NOMO-1 (cell line): ENCODE results near the gene LRFN2.

ENCODE experiments used
- DNase-seq, 2 experiments: peaks; one replicate each; lab custom pipeline; 2025; ENCODE audit not compliant: unreplicated experiment in 2 of 2; lab: John Stamatoyannopoulos, UW

LRFN2 gene

DNA sequence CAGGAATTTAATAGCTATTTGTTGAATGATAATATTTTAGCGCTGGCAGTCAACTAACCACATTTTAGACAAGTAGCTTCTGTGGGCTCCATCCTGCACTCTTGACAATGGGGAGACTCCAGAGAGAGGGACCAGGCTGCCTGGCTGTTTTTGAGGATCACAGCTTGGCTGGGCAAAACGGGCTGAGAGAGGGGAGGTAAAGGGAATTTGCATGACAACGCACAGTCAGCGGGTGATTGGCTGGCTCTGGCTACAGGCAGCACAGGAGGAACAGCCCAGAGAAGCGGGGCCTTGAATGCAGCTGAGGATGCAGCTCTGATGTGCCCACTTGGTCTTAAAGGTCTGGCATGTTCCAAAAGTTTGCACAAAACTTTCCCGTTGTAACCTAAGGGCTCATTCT, 41.2 kb downstream of the LRFN2 start:
- DNase-seq = no peak

DNA sequence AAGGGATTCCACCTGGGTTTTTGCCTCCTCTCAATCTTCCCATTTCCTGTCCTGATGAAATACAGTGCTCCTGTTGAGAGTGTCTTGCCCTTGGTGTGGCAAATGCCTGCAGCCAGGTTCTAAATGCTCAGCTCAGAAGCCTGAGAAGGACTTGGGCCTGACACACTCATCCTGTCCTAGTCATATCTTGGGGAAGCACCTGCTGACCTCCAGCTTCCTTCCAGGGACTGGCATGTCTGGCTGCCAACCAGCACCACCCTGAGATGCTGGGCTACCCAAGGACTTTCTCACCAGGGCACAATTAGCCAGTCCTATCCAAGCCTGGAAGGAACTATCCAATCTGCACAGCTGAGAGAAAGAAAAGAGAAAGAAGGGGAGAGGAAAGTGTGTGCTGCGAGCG, 43.4 kb downstream of the LRFN2 start:
- DNase-seq = no peak

DNA sequence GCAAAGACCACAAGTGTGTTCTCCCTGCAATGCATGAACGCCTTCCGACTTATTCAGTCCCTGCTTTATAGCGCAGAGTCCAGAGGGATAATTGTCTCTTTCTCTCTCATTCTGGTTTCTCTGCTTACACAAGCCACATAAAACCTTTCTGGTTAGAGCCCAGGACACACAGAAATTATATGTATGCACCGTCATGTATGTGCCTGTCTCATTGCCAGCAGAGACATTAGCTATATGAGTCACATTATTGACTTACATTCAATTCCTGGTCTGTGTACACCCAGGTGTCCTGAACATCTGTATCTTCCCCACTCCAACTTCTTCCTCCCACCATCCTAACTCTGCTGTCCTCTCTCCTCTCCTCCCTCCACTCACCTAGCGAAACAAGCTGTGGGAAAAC, 44.0 kb downstream of the LRFN2 start:
- DNase-seq = no peak

DNA sequence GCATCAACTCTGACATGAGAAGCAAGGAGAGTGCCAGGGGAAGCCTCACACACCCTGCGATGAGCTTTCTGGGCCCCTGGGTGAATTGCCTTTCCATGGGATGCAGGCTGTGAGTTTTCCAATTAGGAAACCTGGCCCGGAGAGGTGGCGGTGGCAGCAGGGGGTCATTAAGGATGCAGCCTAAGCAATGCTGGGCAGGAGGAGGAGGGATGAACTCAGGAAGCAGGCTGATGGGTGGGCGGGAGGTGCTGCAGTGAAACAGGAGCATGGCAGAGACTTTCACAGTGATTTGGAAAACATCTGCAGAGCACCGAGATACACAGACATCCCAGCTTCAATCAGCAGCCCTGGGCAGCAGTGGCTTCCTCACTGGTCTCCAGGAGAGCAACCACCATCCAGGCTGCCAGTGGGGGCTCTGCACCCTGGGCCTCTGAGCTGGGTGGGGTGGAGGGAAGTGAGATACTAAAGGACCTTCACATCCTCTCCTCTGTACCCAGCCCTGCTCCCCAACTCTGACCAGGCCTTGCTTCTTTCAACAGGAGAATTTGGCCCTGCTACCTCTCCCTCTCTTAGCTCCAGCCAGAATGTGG, 44.9 kb downstream of the LRFN2 start:
- DNase-seq = no peak

DNA sequence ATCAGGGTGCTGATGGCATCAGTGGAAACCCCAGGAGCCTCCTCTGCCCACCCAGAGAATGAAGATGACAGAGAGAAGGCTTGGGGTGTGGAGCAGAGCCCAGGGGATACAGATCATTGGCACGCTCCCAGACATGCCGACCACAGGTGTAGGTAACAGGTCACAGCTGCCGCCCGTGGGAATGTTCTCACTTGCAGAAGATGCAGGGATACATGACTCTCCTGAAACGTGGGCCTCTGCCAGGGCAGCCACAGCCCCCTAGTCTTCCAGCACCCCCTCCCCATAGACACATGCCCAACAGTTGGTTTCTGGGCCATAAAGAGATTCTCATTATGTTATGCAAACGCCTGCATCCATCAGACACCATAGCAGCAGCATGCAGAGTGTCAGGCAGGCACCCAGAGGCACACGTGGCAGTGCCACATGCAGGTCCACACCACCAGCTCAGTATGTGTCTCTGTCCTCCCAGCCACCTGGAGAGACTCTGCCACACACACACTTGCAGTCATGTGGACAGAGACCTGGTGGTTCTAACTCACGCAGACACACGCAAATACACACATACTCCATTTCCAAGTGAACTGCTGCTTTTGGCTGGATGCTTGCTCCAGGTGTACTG, 45.5 kb downstream of the LRFN2 start:
- no peak for DNase-seq

DNA sequence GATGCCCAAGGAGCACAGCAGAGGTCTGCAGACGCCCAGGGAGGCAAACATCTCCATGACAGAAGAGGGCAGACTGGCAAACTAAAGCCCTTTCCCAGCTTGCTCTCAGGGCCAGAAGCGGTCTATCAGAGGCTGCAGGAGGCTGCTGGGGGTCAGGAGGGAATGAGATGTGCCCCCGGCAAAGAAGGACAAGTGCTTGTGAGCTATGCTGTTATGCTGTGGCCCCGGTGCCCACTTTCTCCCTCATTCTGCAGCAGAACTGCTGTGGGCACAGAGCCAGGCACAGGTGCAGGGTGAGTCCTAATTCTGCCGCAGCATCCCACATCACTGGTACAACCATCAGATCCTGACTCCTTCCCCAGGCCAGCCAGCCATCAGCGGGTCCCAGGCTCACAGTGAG, 46.4 kb downstream of the LRFN2 start:
- no peak for DNase-seq

DNA sequence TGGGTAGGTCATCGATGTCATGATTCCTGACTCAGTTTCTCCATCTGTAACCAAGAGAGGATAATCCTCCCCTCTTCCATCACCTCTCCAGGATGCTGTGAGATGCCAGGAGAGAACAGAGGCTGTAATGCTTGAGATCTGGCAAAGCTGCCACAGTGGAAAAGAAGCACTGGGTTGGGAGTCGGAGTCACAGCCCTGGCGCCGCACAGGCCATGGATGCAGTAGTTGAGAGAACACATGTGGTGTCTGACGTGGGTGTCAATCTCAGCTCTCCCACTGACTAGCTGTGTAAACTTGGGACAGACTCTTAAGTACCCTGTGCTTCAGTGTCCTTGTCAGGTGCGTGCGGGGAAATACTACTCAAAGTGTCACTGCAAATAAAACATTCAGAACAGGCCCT, 47.3 kb downstream of the LRFN2 start:
- no peak for DNase-seq

DNA sequence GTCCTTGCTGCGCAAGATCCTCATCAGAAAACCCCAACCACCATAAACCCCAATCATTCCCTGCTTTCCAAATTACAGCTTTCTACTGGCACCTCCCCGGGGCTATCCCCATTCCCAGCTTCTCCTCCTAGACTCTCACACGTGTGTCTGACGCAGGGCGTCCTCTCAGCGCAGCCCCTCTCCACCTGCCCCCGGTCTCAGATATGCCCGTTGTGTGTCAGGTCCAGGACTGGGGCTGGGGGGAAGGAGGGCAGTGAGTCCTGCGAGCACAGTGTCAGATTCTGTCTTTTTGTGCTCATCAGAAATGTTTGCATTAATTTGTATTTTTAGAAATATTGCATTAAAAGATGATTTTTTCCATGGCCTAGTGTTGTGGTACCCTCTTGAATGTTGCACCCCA, 48.6 kb downstream of the LRFN2 start:
- DNase-seq = no peak

DNA sequence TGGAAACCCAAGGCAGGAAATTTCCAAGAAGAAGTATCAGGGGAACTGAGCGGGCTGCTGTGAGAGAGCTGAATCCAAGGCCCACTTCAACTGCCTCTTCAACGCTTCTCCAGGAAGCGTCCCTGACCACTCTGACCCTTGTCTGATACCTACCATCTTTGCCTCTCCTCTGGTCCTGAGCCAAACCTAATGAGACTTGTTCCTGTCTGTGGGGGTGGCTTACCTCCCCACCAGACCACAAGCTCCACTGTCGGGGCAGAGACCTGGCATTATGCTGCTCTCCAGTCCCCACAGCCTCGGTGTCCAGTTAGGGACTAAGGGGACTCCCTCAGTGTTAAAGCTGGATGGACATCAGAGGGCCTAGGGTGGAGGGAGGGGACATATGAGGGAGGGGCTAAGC, 49.7 kb downstream of the LRFN2 start:
- no peak for DNase-seq

DNA sequence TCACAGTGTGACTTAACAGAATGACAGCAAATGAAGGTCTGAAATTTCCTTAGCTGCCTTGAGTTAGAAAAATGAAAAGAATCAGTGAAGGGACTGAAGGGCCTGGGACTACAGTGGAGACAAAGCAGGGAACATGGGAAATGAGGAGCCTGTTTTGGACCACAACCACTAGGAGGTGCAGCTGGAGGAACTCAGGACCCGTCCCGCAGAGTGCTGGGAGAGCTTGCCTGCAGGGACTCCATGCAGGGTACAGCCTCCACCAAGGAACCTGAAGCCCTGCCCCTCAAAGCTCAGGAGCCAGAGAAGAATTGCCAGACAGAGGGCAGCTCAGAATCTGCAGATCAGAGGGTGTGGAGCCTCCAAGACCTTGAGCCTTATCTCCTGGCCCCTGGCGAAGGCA, 50.7 kb downstream of the LRFN2 start:
- no peak for DNase-seq

DNA sequence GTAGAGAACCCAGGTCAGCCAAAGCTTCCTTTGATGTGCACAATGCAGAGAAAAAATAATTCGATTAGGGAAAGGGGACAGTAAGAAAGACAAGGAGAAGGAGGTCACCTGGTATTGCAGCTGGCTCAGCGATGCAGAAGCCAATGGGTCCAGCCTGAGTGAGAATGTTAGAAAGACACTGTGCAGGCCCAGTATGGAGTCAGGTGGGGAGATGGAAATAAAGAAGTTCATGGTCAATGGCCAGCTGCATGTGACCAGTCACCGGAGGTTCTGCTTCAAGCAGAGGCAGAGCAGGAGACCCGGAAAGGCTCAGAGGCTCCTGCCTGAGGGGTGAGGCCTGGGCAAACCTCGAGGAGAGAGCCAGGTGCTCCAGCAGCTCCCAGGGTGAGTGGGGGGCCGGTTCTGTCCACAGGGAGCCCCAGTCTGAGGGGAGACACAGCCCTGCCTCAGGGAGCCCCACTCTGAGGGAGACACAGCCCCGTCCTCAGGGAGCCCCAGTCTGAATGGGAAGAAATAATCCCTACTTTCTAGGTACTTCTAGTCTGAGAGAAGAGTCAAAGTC, 51.3 kb downstream of the LRFN2 start:
- DNase-seq = no peak

DNA sequence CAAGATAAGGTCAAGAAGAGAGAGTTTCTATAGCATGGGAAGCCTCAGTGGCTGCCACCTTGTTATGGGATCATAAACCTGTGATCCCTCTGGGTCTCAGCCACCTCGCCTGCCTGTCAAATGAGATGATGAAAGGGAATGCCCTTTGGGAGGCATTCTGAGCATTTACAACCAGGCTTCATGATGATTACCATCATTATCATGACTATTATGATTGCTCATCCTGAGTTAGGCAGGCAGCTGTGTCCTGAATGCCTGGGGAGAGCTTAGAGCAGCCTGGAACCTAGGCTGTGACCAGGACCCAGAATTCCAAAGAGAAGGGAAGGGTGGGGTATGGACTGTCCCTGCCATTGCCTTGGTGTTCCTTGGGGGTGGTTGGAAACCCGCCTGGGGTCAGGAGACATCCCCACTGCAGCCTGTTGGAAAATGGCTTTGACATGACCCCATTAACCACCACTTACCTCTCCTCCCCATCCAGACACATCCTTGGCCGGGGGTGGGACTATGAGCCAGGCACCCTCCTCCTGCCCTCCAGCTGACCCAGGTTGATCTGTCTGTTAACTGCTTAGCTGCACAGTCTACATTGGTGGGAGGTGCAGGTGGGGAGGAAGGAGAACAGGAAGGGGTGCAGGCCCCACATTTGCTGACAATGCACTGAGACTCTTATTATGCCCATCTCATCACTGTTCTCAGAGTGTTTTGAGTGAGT, 51.9 kb downstream of the LRFN2 start:
- DNase-seq = no peak

DNA sequence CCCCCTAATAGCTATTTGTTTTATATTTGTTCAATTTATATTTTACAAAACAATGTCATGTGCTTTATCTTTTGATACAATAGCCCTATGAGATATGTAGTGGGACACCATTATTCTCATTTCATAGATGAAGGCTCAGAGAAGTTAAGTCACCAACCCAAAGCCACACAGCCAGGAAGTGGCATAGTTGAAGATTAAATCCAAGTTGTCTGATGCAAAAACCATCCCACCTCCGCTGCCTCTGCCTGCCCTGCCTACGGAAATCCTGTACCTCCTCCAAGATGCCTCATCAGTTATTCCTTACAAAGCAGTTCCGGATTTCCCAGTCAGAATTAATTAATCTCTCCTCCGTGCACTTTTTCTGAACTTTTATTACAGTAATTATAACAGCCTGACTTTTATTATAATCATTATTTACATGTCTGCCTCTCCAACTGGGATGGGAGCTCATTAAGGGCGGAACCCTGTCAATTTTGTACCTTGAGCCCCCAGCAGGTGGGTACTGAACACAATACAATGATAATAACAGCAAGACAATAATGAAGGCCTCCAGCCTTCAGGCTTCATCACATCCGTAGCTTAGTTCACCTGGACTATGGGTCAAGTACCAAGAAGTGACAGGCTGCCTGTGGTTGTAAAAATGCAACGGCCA, 54.7 kb downstream of the LRFN2 start:
- DNase-seq = no peak

DNA sequence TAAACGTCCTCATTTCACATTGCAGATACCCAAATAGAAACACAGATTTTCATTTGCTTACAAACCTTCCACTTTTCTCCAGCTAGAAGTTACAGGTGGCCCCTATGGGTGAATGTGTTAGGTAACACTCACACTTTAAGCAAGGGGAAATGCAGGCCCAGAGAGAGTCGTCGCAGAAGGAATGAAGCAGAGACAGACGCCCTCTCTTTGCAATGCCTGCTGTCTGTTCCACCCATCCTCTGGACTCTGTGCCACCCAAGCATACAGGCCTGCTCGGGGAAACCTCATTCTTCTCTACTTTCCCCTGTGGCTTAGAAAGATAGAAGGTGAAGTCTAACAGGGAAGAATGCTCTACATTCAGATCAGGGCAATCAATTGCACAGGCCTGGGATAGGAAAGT, 57.2 kb downstream of the LRFN2 start:
- no peak for DNase-seq

DNA sequence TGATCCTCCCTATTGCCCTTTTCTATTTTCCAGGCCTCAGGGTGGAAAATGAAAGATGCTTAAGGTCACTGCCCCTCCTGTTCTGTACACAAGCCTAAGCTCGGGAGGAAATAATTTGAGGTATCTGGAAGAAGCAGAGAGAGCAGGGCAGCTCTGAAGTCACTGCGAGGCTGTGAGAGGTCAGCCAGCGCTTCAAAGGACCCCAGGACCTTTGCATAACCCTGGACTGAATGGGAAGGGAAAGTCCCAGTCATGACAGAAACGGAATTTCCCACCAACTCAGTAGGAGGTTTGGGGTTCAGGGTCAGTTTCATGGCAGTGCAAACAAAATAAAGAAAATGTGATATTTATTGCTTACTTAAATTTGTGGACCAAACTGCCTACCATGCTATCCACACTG, 58.1 kb downstream of the LRFN2 start:
- no peak for DNase-seq

DNA sequence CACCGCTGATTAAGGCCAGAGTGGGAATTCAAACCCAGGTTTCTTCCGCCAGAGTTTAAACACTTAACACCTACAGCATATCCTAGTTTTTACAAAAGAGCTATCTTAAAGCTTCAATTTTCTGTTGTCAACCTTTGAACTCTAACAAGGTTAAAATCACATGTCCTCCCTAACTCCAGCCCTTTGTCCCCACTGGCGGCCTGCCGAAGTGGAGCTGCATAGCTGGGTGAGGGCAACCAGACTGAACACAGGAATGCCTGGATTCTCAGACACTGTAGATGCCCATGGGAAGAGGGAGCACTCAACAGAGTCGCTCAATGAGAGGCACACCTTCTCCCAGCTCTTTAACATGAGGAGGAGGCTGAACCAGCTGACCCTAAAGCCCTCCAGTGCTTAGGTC, 59.1 kb downstream of the LRFN2 start:
- no peak for DNase-seq

DNA sequence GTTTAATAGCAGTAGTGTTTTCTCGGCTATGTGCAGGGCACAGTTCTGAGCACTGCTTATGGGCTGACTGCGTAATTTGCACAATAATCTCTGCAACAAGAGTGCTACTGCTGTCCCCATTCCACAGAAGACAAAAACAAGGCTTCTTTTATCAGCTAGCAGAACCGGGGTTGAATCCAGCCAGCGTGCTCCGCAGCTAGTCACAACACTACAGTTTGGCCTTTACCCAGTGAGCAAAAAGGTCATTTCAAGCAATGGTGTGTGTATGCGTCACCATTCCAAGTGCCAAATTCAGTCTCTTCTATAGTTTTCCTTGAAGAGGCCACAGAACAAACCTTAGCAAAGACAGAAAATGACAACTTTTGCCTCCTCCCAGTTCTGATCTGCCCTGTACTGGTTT, 61.1 kb downstream of the LRFN2 start:
- no peak for DNase-seq

DNA sequence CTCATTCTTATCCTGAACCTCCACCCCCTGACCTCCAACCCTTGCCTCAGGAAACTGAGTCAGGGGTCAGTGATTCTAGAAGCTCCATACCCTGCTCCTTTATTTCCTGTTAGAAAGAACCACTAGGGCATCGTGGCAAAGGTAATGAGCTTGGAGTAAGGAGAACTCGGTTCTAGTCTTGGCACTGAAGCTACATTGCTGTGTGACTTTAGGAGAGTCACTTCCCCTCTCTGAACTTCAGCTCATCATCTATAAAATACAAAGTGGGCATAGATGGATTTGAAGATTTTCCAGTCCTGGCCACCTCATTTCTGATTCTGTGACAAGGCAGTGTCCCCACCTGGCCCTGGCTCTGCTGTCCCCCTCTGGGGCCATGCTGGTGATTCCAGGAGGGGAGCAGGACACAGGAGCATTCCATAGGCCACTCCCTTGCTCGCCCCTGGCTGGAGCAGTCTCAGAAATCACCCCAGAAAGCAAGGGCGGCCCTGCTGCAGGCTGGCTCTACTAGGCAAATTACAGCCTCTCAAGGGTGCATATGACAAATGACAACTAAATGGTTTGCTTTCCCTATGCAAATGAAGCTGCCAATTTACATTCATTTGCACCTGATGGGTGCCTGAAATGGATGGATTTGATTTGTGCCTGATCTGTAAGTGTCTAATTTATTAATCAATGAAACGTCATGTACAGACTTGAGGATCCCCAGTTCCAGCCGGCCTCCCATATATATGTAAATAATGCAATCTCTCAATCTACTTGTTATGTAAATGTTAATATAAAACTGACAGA, 62.2 kb downstream of the LRFN2 start:
- no peak for DNase-seq

DNA sequence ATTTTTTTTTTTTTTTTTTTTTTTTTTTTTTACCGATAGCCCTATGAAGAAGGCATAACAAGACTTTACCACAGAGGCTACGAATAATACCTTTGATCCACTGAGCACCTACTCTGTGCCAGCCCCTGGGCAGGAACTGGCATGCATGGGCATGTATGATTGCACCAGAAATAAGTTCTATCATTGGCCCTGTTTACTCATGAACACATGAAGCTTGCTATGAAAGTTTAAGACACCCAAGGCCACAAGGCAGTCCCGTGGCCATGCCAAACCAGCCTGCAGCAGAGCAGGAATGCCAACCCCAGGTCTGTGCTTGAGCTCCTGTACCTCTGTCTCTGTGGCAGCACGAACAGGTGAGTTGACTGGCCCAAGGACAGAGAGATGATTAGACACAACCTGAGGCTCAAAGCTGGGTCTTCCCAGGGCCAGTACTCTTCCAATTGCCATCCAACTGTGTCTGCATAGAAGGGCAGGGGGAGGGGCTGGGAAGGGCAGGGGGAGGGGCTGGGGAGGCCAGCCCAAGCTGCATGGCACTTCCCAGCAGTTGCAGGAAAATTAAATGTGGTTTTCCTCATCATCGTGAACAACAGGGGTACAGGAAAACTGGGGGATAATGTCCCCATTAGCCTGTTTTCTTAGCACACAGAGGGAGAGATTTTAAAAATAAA, 63.5 kb downstream of the LRFN2 start:
- no peak for DNase-seq

DNA sequence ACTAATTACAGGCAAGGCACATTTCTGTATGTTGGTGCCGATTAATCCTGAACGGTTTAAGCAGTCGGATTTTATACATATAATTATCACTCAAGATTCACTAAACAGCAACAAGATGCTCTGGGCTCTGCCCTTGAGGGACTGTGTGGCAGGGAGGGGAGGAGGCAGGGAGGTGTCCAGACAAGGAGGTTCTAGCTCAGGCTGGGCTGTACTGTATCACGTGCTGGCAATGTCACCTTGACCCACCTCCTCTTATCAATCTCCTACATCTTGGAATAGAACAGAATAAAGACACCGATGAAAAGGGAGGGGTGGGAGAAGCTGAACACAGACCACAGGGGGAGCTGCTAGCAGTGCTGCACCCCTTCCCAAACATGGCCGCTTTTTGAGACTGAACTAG, 65.7 kb downstream of the LRFN2 start:
- no peak for DNase-seq
